SU-DHL-6 (cell line): Measurements from ENCODE around the gene CHST12.
A peak's percentile ranks its signal among the peaks of the same experiment; 100 is the strongest.

Source experiments
- H2AFZ ChIP-seq: fragments of 200-600 bp; sonication (generic); 2 replicates; pipeline ENCODE4 v1.6.1; 2014; ENCODE audit warnings: low read depth, mild to moderate bottlenecking, moderate library complexity, mixed read lengths, antibody characterized with exemption, low read length; ENCODE audit not compliant: severe bottlenecking
- H3F3A ChIP-seq: fragments of 200-600 bp; shearing (Covaris generic); 2 replicates; pipeline ENCODE4 v1.6.0; 2016; ENCODE audit warnings: antibody characterized with exemption, mild to moderate bottlenecking; ENCODE audit not compliant: insufficient read depth
- H3K27ac ChIP-seq: fragments of 200-600 bp; sonication (generic); 2 replicates; pipeline ENCODE4 v1.5.1; 2016; ENCODE audit warnings: low read depth, mild to moderate bottlenecking, low read length, moderate library complexity, mixed read lengths
- H3K27me3 ChIP-seq: fragments of 200-600 bp; sonication (generic), shearing (Covaris generic); 2 replicates; pipeline ENCODE4 v1.6.0; 2014; ENCODE audit warnings: mild to moderate bottlenecking, low read length
- H3K36me3 ChIP-seq: fragments of 200-600 bp; sonication (generic); 2 replicates; pipeline ENCODE4 v1.6.1; 2014; ENCODE audit warnings: mild to moderate bottlenecking, low read length, mixed read lengths
- H3K4me2 ChIP-seq: fragments of 300-600, 200-600 bp; shearing (Covaris generic), sonication (generic); 2 replicates; pipeline ENCODE4 v1.6.0; 2014; ENCODE audit warnings: low read length, low read depth, mild to moderate bottlenecking; ENCODE audit not compliant: poor library complexity, severe bottlenecking
- H3K4me3 ChIP-seq: fragments of 200-600 bp; sonication (generic); 2 replicates; pipeline ENCODE4 v1.5.1; 2014; ENCODE audit warnings: antibody characterized with exemption, low read length, mild to moderate bottlenecking, mixed read lengths; ENCODE audit not compliant: insufficient read depth, poor library complexity, severe bottlenecking
- H3K79me2 ChIP-seq: fragments of 200-600 bp; sonication (generic); 2 replicates; pipeline ENCODE4 v1.6.1; 2014; ENCODE audit warnings: mild to moderate bottlenecking, low read length, moderate library complexity; ENCODE audit not compliant: insufficient read depth
- H3K9ac ChIP-seq: fragments of 200-600 bp; sonication (generic); 2 replicates; pipeline ENCODE4 v1.7.0; 2014; ENCODE audit warnings: mild to moderate bottlenecking, low read length
- H3K9me2 ChIP-seq: fragments of 200-600 bp; sonication (generic); replicated peaks from 2 replicates; pipeline ENCODE4 v1.6.1; 2014; ENCODE audit warnings: low read length; ENCODE audit not compliant: insufficient read depth
- H3K9me3 ChIP-seq: fragments of 200-600 bp; sonication (generic); 2 replicates; pipeline ENCODE4 v1.6.1; 2014; ENCODE audit warnings: low read length, mixed read lengths; ENCODE audit not compliant: insufficient read depth
- H4K20me1 ChIP-seq: fragments of 200-600 bp; sonication (generic); 2 replicates; pipeline ENCODE4 v1.6.1; 2014; ENCODE audit warnings: low read depth, mild to moderate bottlenecking, antibody characterized with exemption, low read length, moderate library complexity, mixed read lengths
- CTCF ChIP-seq: fragments of 200-600 bp; sonication (generic); IDR thresholded peaks from one replicate; pipeline ENCODE4 v1.5.1; 2017; ENCODE audit warnings: antibody characterized with exemption, mild to moderate bottlenecking, low read length, moderate library complexity; ENCODE audit not compliant: insufficient read depth, poor library complexity, severe bottlenecking
- EZH2phosphoT487 ChIP-seq: fragments of 200-600 bp; sonication (generic), shearing (Covaris generic); conservative IDR thresholded peaks from 2 replicates; pipeline ENCODE4 v1.6.1; 2018; ENCODE audit warnings: mild to moderate bottlenecking, antibody characterized with exemption, low read length, moderate library complexity, mixed read lengths

CHST12 gene

GRCh38 chr7:2354939-2355704 lies 48.3 kb upstream of the CHST12 start:
- Histone ChIP-seq H3K9ac (peak overlapping the region; percentile 99), H3K4me3 (peak overlapping the region; percentile 96), H4K20me1 (peaks cover 30% of the 10 kb centered on the region), H3F3A (peaks cover 4% of the 10 kb centered on the region; the same call in 1 of the 2 replicates), H3K9me2 (no peaks in the 10 kb centered on the region), H2AFZ (no peak overlapping the region), H3K9me3 (no peaks in the 10 kb centered on the region), H3K36me3 (peaks cover 17% of the 10 kb centered on the region; the same call in 1 of the 2 replicates), H3K4me2 (peak overlapping the region; percentile 98), H3K27me3 (no peaks in the 10 kb centered on the region), H3K79me2 (peaks cover 76% of the 10 kb centered on the region), H3K27ac (peak overlapping the region; percentile 20)
- TF ChIP-seq CTCF (no peak), EZH2phosphoT487 (no peak)

- peaks cover 35% of the 10 kb centered on the region for H4K20me1 ChIP-seq
- peak overlapping the region; percentile 96 for H3K4me3 ChIP-seq
- H3K4me2 ChIP-seq = peak overlapping the region; percentile 98
- no peak overlapping the region for H2AFZ ChIP-seq
- peaks cover 78% of the 10 kb centered on the region for H3K79me2 ChIP-seq
- H3K27ac ChIP-seq = peak overlapping the region; percentile 20
- TF ChIP-seq CTCF (no peak), EZH2phosphoT487 (no peak)
- no peaks in the 10 kb centered on the region; the same call in 1 of the 2 replicates for H3F3A ChIP-seq
- H3K9me3 ChIP-seq = no peaks in the 10 kb centered on the region
- peaks cover 23% of the 10 kb centered on the region; the same call in 1 of the 2 replicates for H3K36me3 ChIP-seq
- H3K27me3 ChIP-seq = no peaks in the 10 kb centered on the region
- H3K9ac ChIP-seq = peak overlapping the region; percentile 99
- no peaks in the 10 kb centered on the region for H3K9me2 ChIP-seq
These were observed 47.8 kb upstream of the CHST12 start for GRCh38 chr7:2355705-2356008.

GRCh38 chr7:2357165-2357564 lies 46.2 kb upstream of the CHST12 start:
- H3K4me3 ChIP-seq = no peak overlapping the region
- H3K4me2 ChIP-seq = peak overlapping the region; percentile 98

GRCh38 chr7:2357571-2357970 lies 45.8 kb upstream of the CHST12 start:
- H4K20me1 ChIP-seq = peaks cover 43% of the 10 kb centered on the region
- H3K27ac ChIP-seq = no peak overlapping the region
- no peaks in the 10 kb centered on the region for H3K9me3 ChIP-seq
- H3K79me2 ChIP-seq = peaks cover 77% of the 10 kb centered on the region
- peak overlapping the region; percentile 98 for H3K4me2 ChIP-seq
- H3K9me2 ChIP-seq = no peaks in the 10 kb centered on the region
- TF ChIP-seq CTCF = no peak
- TF ChIP-seq EZH2phosphoT487 = no peak
- H2AFZ ChIP-seq = no peak overlapping the region
- H3K36me3 ChIP-seq = peaks cover 33% of the 10 kb centered on the region
- no peak overlapping the region for H3K9ac ChIP-seq
- H3F3A ChIP-seq = no peaks in the 10 kb centered on the region; the same call in 1 of the 2 replicates
- no peaks in the 10 kb centered on the region for H3K27me3 ChIP-seq
- H3K4me3 ChIP-seq = no peak overlapping the region

More at GRCh38 chr7:2357165-2357564, 46.2 kb upstream of the CHST12 start:
- Histone ChIP-seq H3K36me3 (peaks cover 29% of the 10 kb centered on the region; the same call in 1 of the 2 replicates), H3K9ac (peak overlapping the region; percentile 99; the same call in 1 of the 2 replicates), H2AFZ (no peak overlapping the region), H3K27ac (no peak overlapping the region), H4K20me1 (peaks cover 40% of the 10 kb centered on the region), H3K27me3 (no peaks in the 10 kb centered on the region), H3K79me2 (peaks cover 81% of the 10 kb centered on the region), H3K9me3 (no peaks in the 10 kb centered on the region), H3F3A (no peaks in the 10 kb centered on the region; the same call in 1 of the 2 replicates), H3K9me2 (no peaks in the 10 kb centered on the region)
- no peak for TF ChIP-seq EZH2phosphoT487
